Keratinocyte (primary cell): ENCODE data around the gene CRYBB1. TPM values are rescaled to one million over a fixed set of nuclear protein-coding genes. Genes with fewer than 3 reads are reported as not detected.

Source experiments
- DNase-seq: peaks from one replicate; pipeline ENCODE4 v3.0.0-alpha.2; 2011; ENCODE audit warnings: low read depth, missing footprints, low spot score
- FAIRE-seq: peaks from 2 replicates; lab custom pipeline; 2011; peaks lifted over from hg19 to GRCh38; lab: Jason Lieb, UNC
- H2AFZ ChIP-seq: 2 replicates; pipeline ENCODE4 v1.6.0; 2012; ENCODE audit warnings: low read length, control low read depth, inconsistent platforms; ENCODE audit not compliant: control insufficient read depth
- H3K27ac ChIP-seq: 2 replicates; pipeline ENCODE4 v1.5.1; 2011; ENCODE audit warnings: low read length; ENCODE audit not compliant: control insufficient read depth, insufficient read depth
- H3K27me3 ChIP-seq: 3 replicates; pipeline ENCODE4 v1.6.0; 2011; ENCODE audit warnings: low read length; ENCODE audit not compliant: control insufficient read depth, insufficient read depth; ENCODE audit errors: extremely low read depth
- H3K36me3 ChIP-seq, 2 experiments: 2 replicates in 1 of 2; 3 replicates in 1 of 2; pipeline ENCODE4 v1.5.1; 2011; ENCODE audit warnings: low read length in 2 of 2, mild to moderate bottlenecking in 1 of 2; ENCODE audit not compliant: control insufficient read depth in 2 of 2, insufficient read depth in 2 of 2; ENCODE audit errors: extremely low read depth in 1 of 2
- H3K4me1 ChIP-seq: 3 replicates; pipeline ENCODE4 v1.5.1; 2011; ENCODE audit warnings: low read length; ENCODE audit not compliant: control insufficient read depth, insufficient read depth; ENCODE audit errors: extremely low read depth
- H3K4me2 ChIP-seq: 3 replicates; pipeline ENCODE4 v1.6.0; 2011; ENCODE audit warnings: low read depth, low read length; ENCODE audit not compliant: control insufficient read depth, insufficient read depth; ENCODE audit errors: extremely low read depth
- H3K4me3 ChIP-seq, 3 experiments: fragments of 200-600 bp in 1 of 3; sonication (generic) in 1 of 3; 2 replicates in 2 of 3; 3 replicates in 1 of 3; pipeline ENCODE4 v1.5.1; 2011 to 2016; ENCODE audit warnings: low read length in 3 of 3, mild to moderate bottlenecking in 3 of 3, control low read depth in 2 of 3, inconsistent platforms in 1 of 3, low read depth in 1 of 3, mixed read lengths in 1 of 3, mixed run types in 1 of 3, moderate library complexity in 1 of 3; ENCODE audit not compliant: control insufficient read depth in 2 of 3, insufficient read depth in 2 of 3; ENCODE audit errors: extremely low read depth in 1 of 3
- H3K79me2 ChIP-seq: 2 replicates; pipeline ENCODE4 v1.6.0; 2012; ENCODE audit warnings: low read length; ENCODE audit not compliant: control insufficient read depth, insufficient read depth
- H3K9ac ChIP-seq: 3 replicates; pipeline ENCODE4 v1.6.0; 2011; ENCODE audit warnings: low read length; ENCODE audit not compliant: control insufficient read depth, insufficient read depth; ENCODE audit errors: extremely low read depth
- H3K9me1 ChIP-seq: 3 replicates; pipeline ENCODE4 v1.6.0; 2011; ENCODE audit warnings: low read length; ENCODE audit not compliant: control insufficient read depth, insufficient read depth; ENCODE audit errors: extremely low read depth
- H3K9me3 ChIP-seq: 2 replicates; pipeline ENCODE4 v1.5.1; 2012; ENCODE audit warnings: low read depth, low read length; ENCODE audit not compliant: control insufficient read depth
- H4K20me1 ChIP-seq: 3 replicates; pipeline ENCODE4 v1.6.0; 2011; ENCODE audit warnings: low read length; ENCODE audit not compliant: control insufficient read depth, insufficient read depth; ENCODE audit errors: extremely low read depth
- EZH2 ChIP-seq: IDR thresholded peaks from one replicate; pipeline ENCODE4 v1.6.1; 2012; ENCODE audit warnings: inconsistent platforms, mild to moderate bottlenecking, low read length, moderate library complexity
- dilution Hi-C: fragments of 300-500 bp; cut with MboI; formaldehyde crosslinking; loops from one replicate; pipeline ENCODE4 v1.7.0; 2020; ENCODE audit warnings: low sequenced_read_pairs; ENCODE audit not compliant: extremely low pct_ligation_motif_present
- polyA plus RNA-seq, 5 experiments: library from polyadenylated mRNA; depleted of rRNA in 3 of 5; stranded (reverse) in 3 of 5; stranded (forward) in 1 of 5; unstranded in 1 of 5; fragments of >200 nt; gene quantifications; 1 replicate in 1 of 5; 2 replicates in 3 of 5; 3 replicates in 1 of 5; pipeline versions ENCODE4 v1.2.1 to v1.2.3, GENCODE V29; 2011 to 2012; ENCODE audit warnings: missing spikeins in 2 of 5, low read depth in 1 of 5, low replicate concordance in 1 of 5
- TF ChIP-seq, protein P1 (sequence below), 3 experiments: IDR thresholded peaks in 1 of 3; conservative IDR thresholded peaks in 1 of 3; optimal IDR thresholded peaks in 1 of 3; 2 replicates in 2 of 3; 3 replicates in 1 of 3; pipeline versions ENCODE3 to v1.5.1; 2011; ENCODE audit warnings: low read length in 3 of 3, mild to moderate bottlenecking in 3 of 3, moderate library complexity in 2 of 3, control low read depth in 1 of 3, inconsistent platforms in 1 of 3; ENCODE audit not compliant: insufficient read depth in 2 of 3; ENCODE audit errors: extremely low read depth in 1 of 3

Gene CRYBB1
- polyA plus RNA-seq, 1 donor (not counting 4 experiments of a cell fraction or from before 2014, with no cell fraction given) = not detected

DNA sequence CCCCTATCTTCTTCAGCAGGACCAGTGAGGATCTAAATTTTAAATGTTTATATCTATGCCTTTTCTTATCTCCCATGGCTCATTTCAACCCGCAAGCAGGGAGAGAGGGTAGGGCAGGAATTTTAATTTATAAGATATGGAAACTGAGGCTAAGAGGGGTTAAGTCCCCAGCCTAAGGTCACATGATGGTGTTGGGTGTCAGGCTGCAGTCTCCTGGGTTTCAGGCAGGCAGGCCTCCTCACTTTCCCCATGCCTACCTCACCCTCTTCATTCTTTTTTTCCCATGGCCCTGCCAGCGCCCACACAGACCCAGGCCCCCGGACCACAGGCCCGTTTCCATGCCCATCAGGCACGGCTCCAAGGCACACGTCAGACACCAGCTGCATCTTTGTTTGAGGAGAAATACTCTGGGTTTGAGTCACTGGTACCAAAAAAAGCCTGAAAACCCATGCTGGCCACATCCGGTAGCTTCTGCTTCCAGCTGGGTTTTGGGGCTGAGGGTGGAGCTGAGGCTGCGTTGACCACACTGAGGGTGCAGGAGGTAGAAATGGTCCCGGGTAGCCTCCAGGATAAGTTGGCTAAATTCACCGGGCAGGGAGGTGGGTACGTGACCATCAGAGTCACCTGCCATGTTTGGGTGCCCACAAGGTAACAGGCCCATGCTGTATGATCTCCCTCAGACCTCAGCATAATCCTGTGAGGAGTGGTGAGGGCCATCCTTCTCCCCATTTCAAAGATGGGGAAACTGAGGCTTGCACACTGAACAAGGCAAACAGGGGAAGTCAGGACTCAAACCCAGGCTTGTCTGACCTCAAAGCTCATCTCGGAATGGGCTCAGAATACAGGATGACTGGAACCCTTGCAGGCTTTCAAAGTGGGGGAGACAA is 7.5 kb downstream of the CRYBB1 start:
- Histone ChIP-seq H3K4me3 (no peak overlapping the region), H3K36me3 (no peaks in the 10 kb centered on the region), H3K27ac (no peak overlapping the region), H3K4me1 (no peaks in the 10 kb centered on the region), H3K27me3 (peaks cover 11% of the 10 kb centered on the region), H4K20me1 (no peaks in the 10 kb centered on the region), H3K4me2 (no peak overlapping the region), H3K79me2 (no peaks in the 10 kb centered on the region), H3K9me1 (no peaks in the 10 kb centered on the region), H2AFZ (no peak overlapping the region), H3K9ac (no peak overlapping the region), H3K9me3 (no peaks in the 10 kb centered on the region)
- TF ChIP-seq, protein P1, sequence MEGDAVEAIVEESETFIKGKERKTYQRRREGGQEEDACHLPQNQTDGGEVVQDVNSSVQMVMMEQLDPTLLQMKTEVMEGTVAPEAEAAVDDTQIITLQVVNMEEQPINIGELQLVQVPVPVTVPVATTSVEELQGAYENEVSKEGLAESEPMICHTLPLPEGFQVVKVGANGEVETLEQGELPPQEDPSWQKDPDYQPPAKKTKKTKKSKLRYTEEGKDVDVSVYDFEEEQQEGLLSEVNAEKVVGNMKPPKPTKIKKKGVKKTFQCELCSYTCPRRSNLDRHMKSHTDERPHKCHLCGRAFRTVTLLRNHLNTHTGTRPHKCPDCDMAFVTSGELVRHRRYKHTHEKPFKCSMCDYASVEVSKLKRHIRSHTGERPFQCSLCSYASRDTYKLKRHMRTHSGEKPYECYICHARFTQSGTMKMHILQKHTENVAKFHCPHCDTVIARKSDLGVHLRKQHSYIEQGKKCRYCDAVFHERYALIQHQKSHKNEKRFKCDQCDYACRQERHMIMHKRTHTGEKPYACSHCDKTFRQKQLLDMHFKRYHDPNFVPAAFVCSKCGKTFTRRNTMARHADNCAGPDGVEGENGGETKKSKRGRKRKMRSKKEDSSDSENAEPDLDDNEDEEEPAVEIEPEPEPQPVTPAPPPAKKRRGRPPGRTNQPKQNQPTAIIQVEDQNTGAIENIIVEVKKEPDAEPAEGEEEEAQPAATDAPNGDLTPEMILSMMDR (optimal IDR thresholded peaks at IDR 0.05 in 1 of 3, IDR thresholded peaks at IDR 0.05 in 1 of 3, conservative IDR thresholded peaks at IDR 0.05 in 1 of 3; ENCODE audit: extremely low read depth in 1 of 3, insufficient read depth in 2 of 3, low read length in 3 of 3) = no peak
- no peak for TF ChIP-seq EZH2
- dilution Hi-C loops = no loop called here
- FAIRE-seq (no peak), DNase-seq (peak; percentile 46)

DNA sequence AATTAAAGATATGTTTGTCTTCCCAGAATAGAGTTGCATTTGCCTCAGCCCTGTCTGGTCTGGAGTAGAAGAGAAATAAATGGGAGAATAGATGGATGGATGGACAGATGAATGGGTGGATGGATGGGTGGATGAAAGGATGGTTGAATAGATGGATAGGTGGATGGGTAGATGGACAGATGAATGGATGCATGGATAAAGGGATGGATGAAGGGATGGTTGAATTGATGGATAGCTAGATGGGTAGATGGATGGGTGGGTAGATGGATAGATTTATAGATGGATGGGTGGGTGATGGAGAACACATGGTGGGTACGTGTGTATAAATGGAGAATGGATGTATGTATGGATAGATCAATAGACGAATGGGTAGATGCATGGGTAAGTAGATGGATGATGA is 8.5 kb downstream of the CRYBB1 start:
- FAIRE-seq = no peak
- dilution Hi-C loops = no loop called here

More for the DNA sequence above, 8.5 kb downstream of the CRYBB1 start:
- Histone ChIP-seq H3K27me3 (peaks cover 11% of the 10 kb centered on the region), H3K36me3 (no peaks in the 10 kb centered on the region), H3K4me2 (no peak overlapping the region), H4K20me1 (no peaks in the 10 kb centered on the region), H3K27ac (no peak overlapping the region), H3K9me1 (no peaks in the 10 kb centered on the region), H3K9ac (no peak overlapping the region), H3K4me1 (no peaks in the 10 kb centered on the region), H3K9me3 (no peaks in the 10 kb centered on the region), H3K4me3 (no peak overlapping the region), H2AFZ (no peak overlapping the region), H3K79me2 (no peaks in the 10 kb centered on the region)
- no peak for DNase-seq
- TF ChIP-seq, protein P1 (optimal IDR thresholded peaks at IDR 0.05 in 1 of 3, IDR thresholded peaks at IDR 0.05 in 1 of 3, conservative IDR thresholded peaks at IDR 0.05 in 1 of 3; ENCODE audit: extremely low read depth in 1 of 3, insufficient read depth in 2 of 3, low read length in 3 of 3) = no peak
- no peak for TF ChIP-seq EZH2
